Bone marrow (tissue), 2 donors: Measurements from ENCODE around the gene ADORA1.

Experiments
- DNase-seq, 2 donors: peaks; one replicate each; lab custom pipeline; 2025; lab: John Stamatoyannopoulos, UW

ADORA1 gene

DNA sequence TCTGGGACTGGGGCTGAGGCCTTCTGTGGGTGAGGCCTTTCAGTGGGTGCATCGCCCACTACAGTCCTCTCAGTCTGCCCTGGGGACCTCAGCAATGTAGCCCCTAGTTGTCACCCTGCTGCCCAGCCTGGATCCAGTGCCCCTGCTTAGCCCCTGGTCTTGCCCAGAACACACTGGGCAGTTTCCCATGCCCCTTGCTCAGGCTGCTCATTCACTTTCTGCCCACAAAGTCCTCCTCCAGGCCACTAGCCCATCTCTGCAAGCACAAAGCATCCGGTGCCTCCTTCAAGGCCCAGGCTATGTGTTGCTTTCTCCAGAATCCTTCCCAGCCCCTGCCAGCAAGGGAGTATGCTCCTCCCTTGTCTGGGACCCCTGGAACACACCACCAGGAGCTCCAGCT lies 5.4 kb upstream of the ADORA1 start:
- no peak for DNase-seq

GRCh38 chr1:203124011-203124410 lies 3.5 kb upstream of the ADORA1 start:
- no peak for DNase-seq

GRCh38 chr1:203124546-203125317 lies 2.8 kb upstream of the ADORA1 start:
- DNase-seq, result no peak

DNA sequence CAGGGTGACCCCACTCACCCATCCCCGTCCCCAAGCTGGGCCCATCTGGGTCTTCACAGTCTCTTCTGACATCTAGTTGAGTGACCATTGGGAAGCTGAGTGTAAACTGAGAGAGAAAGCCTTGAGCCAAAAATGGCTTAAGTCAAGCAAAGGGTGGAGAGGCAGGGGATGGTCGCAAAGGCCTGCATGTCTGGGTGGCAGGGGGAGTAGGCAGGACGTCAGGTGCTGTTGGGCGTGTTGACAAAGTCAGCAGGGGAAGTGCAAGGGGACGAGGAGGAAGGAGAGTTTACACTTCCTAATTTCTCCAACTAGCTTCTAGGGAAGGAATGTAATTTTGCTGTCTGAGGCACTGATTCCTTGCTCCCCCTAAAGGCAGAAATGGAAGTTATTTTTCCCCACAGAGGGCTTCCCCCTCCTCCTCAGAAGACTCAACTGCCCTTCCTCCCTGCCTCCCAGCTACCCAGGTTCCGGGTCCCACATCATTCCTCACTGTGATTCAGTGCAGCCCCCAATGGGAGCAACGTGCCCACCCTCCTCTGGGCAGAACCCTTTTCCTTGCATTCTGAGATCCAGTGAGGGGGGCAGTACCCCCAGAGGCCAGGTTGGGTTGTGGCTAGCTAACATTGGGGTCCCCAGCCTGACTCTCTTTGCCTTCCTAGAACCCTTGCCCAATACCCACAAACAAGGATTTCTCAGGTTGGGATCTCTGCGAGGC lies 1.2 kb upstream of the ADORA1 start:
- no peak for DNase-seq

DNA sequence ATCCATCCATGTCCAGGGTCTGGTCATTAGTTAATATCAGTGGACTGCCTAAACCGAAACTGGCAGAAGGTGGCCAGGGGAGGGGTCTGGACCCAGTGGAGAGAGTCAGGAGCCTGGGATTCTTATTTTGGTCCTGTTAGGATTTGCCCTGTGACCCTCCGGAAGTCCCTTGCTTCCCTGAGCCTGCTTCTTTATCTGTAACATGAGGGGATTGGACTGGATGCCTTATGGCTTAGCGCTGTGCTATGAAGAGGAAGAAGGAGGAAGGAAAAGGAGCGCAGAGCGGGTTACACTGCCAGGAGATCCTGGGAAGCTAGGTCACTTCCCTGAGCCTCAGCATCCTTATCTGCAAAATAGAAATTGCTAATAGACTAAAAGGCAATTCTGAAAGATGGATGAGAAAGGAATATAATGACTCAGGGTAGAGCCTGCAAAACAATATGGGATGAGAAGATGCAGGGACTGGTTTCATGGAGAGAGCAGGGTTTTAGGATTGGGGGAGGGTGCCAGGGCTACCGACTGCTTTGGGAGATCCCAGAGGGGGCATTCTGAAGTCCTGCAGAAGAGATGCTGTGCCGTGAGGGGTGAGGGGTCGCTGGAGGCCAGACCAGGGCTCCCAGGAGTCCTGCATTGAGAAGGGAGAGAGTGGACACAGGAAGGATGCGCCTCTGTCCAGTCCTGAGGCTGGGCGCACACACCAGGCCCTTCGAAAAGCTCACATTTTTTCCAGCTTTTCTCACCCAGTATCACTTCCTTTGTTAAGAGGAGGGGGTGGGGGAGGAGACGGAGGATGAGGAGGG lies 460 bp upstream of the ADORA1 start:
- no peak for DNase-seq

- DNase-seq, result no peak
These were observed 847 bp downstream of the ADORA1 start for GRCh38 chr1:203128431-203128715.

- DNase-seq, result no peak
These were observed 1.4 kb downstream of the ADORA1 start for GRCh38 chr1:203128716-203129500.

GRCh38 chr1:203129501-203130231 lies 2.1 kb downstream of the ADORA1 start:
- no peak for DNase-seq

GRCh38 chr1:203130358-203130985 lies 2.9 kb downstream of the ADORA1 start:
- no peak for DNase-seq

- DNase-seq, result no peak
These were observed 4.1 kb downstream of the ADORA1 start for GRCh38 chr1:203131548-203132200.

DNA sequence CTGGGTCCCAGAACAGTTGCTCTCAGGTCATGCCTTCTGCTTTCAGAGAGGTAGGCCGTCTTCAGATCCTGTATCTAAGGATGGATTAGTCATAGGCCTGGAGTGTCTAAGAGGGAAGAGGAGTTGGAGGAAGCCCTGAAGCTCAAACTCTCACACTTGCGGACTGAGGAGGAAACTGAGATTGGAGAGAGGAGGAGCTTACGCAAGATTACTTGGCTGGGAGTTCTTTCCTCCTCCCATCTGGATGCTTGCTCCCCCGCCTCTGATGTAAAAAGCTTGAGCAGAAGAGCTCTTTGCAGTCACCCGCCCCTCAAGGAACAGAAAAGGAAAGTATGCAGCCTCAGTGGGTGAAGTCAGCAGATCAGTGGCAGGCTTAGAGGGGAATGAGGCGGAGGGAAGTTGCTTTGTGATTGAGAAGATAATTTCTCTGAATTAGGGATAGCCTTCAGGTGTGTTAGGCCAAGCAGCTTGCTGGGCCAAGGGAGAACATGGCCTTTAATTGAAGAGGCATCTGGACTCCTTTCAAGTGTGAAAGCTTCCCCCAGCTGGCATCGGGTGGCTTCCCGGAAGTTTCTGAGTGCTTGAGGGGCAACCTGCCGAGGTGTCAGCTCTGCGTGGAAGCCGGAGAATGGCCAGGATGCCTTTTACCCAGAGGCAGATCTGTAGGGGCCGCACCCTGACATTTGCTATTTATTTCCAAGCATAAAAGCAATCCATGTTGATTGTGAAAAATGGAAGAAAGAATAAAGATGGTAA lies 6.6 kb downstream of the ADORA1 start:
- DNase-seq, result peak in 1 of 2 donors; percentile 17

DNA sequence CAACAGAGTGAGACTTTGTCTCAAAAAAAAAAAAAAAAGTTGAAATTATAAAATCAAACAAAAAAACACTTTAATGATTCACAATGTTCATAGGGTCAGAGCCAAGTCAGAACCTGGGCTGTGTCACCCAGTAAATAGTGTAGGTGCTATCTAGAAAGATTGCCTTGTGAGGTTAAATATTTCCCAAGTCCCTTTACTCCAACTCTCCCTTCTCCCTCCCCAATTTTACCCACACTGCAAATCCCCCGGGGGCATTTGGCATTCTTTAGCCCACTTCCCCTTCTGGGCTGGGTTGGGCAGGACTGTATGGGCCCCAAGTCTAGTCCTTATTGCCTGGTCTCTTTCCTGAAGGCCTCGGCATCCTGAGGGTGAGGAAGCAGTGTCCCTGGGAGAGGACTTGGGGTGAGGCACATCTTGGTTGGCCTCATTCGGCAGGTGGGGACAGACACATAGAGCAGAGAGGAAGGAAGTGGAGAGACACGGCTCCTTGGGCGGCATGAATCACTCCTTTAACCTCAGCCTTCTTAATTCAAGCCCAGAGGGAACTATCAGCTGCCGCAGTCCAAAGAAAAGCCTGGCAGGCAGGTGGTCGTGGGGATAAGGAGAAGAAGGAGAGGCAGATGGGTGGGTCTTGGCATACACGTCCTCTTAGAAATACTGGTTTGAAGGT lies 8.2 kb downstream of the ADORA1 start:
- peak in 1 of 2 donors; percentile 27 for DNase-seq

DNA sequence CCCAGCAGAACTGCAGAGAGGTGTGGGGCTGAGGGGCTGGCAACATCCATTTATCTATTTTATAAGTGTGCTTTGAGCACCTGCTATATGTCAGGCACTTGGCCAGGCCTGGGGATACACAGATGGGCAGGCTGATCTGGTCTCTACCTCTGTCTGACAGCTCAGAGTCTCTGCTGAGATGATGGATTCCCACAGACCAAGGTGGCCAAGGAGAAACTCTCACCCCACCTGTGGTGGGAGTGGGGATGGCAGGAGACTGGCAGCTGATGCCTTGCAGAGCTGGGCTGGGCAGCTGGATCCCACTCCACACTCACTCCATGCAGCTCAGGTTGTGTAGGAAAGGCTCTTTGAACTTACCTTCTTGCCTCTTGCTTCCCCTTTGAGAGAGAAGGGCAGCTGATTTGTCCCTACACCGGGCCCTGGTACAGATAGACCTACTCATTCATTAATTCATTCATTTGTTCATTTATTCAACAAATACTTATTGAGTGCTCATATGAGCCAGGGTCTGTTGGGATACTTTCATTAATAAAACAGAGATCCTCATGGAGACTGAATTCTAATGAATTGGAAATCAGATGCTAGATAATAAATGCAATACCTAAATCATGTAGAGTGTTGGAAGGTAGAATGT lies 9.0 kb downstream of the ADORA1 start:
- no peak for DNase-seq

- no peak for DNase-seq
These were observed 9.8 kb downstream of the ADORA1 start for GRCh38 chr1:203137324-203137723.

DNA sequence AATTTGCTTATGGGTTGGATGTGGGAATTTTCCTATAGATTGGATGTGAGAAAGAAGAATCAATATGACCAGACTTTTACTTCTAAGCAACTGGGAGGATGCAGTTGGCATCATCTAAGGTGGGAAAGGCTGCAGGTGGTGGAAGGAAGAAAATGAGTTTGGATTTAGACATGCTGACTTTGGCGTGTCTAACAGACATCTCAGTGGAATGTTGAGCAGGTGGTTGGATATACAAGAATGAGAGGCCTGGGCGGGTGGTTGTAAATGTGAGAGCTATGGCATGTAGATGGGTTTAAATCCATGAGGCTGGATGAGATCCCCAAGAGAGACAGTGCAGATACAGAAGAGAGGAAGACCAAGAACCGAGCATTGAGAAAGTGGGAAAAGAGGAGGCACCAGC lies 10.5 kb downstream of the ADORA1 start:
- DNase-seq, result no peak

- no peak for DNase-seq
These were observed 12.5 kb downstream of the ADORA1 start for GRCh38 chr1:203139976-203140475.

- DNase-seq, result no peak
These were observed 13.4 kb downstream of the ADORA1 start for GRCh38 chr1:203140743-203141520.

- no peak for DNase-seq
These were observed 14.6 kb downstream of the ADORA1 start for GRCh38 chr1:203142124-203142523.
